ENCODE data around the gene SFPQ.
"Not testable (repeated sequence)": the region's sequence is repeated elsewhere in the genome, so short reads cannot be mapped to it uniquely, and the experiment has no call there.

The SFPQ gene, protein sequence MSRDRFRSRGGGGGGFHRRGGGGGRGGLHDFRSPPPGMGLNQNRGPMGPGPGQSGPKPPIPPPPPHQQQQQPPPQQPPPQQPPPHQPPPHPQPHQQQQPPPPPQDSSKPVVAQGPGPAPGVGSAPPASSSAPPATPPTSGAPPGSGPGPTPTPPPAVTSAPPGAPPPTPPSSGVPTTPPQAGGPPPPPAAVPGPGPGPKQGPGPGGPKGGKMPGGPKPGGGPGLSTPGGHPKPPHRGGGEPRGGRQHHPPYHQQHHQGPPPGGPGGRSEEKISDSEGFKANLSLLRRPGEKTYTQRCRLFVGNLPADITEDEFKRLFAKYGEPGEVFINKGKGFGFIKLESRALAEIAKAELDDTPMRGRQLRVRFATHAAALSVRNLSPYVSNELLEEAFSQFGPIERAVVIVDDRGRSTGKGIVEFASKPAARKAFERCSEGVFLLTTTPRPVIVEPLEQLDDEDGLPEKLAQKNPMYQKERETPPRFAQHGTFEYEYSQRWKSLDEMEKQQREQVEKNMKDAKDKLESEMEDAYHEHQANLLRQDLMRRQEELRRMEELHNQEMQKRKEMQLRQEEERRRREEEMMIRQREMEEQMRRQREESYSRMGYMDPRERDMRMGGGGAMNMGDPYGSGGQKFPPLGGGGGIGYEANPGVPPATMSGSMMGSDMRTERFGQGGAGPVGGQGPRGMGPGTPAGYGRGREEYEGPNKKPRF

DNA sequence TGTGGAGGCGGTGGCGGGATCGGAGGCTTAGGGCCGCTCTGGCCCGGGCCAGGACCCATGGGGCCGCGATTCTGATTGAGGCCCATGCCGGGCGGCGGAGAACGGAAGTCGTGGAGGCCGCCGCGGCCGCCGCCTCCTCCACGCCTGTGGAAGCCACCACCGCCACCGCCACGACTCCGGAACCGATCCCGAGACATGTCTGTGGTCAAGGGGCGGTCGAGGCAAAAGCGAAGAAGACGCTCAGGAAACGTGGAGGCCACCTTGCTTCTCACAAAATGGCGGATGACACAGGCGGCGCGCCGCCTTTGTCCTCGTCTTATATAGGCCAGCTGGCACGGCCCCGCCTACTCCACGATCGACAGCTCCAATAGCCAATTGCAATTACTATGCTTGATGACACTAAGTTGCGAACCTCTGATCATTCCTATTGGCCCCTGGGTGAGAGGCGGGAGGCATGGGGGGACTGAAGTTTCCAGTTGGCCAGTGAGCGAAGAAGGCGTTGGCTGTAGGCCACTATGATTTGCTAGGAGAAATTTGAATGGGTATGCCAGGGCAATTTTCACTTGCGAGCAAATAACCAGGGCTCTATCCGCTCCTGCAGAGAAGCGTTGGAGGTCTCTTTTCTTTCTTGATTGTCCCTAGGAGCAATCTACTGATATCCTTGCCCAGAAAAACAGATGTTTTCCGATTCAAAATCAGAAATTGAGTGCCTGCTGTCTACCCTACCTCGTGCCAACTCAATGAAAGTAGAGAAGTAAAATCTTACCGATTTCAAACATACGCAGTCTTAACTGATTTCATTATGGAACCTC is at the start of gene SFPQ:
SFPQ (minus strand) TSS at position 293 of the 812 bp plus-strand sequence; CDS start at position 197, 96 bp downstream.
- DNase-seq = peak; percentile 99

DNA sequence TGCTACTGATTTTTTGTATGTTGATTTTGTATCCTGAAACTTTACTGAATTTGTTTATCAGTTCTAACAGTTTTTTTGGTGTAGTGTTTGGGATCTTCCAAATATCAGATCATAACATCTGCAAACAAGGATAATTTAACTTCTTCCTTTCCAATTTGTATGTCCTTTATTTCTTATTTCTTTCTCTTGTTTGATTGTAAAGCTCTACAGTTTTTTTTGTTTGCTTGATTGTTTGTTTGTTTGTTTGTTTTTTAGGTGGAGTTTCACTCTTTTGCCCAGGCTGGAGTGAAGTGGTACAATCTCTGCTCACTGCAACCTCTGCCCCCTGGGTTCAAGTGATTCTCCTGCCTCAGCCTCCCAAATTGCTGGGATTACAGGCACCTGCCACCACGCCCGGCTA is 43.8 kb upstream of the SFPQ start:
- not testable (repeated sequence) for DNase-seq

DNA sequence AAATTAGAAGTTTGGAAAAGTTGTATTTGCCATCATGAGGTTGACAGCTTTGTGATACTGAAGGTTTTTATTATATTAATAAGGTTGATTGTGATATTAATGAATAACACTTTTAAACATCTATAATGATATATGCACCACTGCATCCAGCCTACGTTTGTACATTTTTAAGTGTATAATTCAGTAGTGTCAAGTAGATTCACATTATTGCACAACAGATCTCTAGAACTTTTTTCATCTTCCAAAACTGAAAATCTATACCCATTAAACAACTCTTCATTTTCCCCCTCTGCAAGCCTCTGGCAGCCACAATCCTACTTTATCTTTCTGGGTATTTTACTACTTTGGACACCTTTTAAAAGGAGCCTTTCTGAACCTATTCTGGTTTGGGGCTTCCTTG is 38.3 kb upstream of the SFPQ start:
- no peak for DNase-seq

DNA sequence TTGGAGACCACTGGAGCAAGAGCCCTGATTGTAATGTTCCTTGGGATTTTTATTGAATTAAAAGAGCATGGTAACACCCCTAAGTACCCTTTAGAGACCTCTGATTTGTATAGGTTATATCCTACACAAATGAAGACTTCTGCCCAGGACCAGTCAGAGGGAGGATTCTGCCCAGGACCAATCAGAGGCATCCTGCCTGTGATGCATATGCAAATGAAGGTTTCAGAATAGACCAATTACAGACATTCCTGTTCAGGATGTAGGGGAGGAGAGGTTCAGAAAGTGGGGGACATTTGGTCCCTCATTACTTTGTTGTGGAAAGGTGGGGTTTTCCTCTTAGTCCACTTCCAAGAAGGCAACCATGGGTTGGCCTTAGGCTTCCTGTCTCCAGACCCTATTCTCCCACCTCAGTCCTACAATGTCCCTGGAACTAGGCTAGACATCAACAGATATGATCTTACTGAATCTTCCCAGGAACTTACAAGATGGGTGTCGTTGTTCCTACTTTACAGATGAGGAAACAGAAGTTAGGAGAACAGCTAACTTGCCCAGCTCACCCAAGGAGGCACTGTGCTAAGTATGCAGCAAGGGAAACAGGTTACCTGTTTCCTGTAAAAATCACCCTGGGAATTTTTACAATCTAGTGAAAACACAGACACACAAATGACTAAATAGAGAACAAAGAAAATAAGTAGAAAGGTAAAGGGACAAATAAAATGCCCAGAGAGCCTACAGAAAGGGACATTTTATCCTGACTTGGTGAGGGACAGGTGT is 36.8 kb upstream of the SFPQ start:
- no peak for DNase-seq

DNA sequence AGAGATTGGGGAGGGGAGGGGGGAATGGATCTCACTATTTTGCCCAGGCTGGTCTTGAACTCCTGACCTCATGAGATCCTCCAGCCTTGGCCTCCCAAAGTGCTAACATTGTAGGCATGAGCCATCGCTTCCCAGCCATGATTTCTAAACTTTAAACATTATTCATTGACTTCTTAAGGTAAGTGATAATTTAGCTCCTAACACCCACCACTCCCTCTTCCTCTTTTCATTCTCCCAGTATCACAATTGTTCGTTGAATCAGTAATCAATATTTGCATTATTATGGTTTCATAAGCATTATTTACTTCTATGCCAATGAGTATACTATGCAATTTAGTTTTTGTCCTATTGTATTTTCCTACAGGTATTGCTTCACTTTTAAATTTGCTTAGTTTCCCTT is 33.6 kb upstream of the SFPQ start:
- no peak for DNase-seq

DNA sequence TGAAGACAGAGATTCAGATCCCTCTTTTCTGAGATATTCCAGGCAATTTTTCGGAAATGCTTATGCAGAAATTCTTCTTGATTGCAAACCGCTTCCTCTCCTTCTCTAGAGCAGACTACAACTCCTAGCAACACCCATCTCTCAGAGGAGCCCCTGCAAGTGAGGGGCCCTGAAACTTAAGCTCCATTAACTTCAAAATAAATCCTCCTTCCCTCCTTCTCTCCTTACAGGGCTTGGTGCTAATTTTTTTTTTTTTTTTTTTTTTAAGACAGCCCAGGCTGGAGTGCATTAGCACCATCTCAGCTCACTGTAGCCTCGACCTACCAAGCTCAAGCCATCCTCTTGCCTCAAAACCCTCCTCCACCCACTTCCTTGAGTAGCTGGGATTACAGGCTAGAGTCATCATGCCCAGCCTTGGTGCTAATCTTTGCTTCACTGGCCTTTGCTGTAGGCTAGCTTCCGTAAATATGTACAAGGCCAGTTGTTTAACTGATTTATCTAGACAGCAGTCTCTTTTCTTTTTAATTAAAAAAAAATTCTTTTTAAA is 30.2 kb upstream of the SFPQ start:
- no peak for DNase-seq

DNA sequence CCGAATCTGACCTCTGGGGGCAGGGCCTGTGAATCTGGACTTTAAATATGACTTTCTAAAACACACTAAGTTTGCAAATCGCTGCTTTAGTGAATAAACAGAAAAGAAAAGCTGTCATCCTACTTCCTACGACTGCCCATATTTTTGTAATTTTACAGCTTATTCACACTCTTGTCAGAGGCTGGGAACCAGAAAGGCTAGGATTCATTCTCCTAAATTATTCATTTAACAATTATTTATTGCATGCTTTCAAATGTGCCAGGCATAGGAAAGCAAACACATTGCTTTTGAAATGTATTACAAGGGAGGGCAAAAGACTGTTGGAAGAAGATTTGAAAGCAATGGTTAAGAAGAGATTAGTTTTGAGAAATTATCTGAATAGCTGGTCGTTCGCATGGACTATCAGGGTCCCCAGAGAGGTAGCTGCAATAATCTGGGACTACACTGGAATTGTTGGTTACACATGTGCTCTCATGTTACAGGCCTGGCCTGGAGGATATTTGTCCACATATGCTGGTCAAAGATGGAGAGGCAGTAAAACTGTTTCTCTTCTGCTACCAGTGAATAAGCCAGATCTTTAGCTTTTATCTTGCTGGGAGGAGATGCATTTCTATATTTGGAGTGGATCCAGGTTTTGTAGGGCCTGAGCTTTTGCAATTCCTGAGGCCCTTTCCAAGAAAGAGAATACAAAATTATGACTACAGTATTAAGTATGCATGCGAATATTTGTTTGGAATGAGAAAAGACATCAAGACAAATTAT is 29.6 kb upstream of the SFPQ start:
- no peak for DNase-seq

DNA sequence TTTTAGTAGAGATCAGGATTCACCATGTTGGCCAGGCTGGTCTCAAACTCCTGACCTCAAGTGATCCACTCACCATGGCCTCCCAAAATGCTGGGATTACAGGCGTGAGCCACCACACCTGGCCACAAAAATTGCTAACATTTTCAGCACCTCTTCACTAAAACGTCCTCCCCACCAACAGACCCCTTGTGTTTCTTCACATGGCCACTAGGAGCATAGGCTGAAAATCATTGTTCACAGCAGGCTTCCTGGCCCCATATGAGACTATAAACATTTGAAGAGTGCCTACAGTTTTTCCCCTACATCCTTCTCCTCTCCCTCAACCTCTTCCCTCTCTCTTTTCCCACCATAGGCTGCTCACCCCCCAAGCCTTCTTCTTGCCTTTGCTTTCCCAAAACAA is 28.0 kb upstream of the SFPQ start:
- DNase-seq = no peak

DNA sequence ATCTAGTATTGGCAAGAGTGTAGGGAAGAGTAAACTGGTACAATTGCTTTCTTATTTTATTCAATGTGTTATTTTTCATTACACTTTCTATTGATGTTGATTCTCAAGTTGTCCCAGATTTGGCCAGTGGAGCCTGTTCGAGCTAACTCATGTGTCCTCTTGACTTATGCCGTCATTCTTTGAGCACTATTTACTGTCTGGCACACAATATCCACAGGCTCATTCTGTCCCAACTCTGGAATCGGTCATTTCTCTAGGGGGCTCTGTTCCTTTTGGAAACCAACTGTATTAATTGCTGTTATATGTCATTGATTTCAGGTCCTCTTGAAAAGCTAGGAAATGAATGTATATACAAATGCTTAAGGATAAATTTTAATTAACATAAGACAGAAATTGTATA is 22.4 kb upstream of the SFPQ start:
- DNase-seq = no peak

DNA sequence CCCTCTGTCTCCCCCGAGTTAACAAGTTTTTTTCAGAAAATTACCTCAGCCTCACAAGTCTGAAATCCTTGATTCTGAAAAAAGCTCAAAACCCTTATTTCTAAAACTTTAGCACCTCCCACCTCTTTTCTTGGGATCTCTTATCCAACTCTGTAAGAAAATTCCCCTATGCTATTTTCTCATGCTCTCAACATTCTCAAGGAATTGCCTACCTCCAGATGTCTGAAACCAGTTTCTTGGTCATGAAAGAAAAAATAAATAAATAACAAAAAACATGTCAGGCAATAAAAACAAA is 18.1 kb upstream of the SFPQ start:
- no peak for DNase-seq

DNA sequence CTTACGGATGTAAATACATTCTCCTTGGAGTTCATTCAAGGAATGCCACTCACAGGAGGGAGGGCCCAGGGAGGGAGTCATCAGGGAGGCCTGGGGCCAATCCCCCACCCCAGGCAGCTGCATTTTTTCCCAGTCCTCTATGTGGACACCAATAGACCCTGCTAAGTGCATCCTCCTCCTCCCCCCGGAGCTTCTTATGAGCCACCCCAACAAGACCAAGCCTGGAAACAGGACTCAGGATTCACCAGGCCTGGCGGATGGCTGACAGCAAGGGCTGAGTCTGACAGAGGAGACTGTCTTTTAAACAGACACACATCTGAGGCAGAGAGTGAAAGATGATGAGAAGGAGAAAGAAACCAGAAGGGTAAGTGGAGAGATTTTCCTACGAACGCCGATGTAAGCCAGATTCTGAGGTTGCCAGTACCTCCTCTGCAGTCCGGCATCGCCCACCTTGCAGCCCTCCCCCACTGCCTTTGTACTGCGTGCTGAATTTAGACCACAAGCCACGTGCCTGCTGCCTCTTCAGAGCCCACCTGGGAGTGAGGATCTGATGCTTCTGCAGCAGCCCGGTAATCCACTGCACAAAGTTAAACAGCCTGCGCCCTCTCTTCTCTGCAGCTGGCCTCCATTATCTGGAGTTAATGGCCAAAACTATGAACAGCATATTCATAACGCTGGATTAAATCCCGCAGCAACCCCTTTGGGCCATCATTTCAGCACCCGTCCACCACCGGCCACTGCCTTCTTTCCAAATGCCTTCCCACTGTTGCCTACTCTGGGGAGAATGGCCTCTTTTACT is 17.6 kb upstream of the SFPQ start:
- peak; percentile 44 for DNase-seq

DNA sequence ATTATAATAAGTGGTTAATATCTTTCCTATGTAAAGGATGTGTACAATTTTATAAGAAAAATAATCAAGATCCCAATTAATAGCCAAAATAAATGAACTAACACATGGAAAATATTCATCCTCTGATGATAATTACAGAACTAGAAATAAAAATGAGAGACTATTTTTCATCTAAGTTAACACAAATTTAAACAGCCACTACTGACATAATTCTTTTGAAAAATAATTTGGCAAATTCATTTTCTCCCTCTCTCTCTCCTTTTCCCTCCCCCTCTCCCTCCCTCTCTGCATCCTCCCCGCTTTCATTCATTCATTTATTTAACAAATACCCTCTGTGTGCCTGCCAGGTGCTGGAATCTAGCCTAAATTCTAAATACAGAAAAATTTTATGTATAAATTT is 10.3 kb upstream of the SFPQ start:
- DNase-seq = no peak

DNA sequence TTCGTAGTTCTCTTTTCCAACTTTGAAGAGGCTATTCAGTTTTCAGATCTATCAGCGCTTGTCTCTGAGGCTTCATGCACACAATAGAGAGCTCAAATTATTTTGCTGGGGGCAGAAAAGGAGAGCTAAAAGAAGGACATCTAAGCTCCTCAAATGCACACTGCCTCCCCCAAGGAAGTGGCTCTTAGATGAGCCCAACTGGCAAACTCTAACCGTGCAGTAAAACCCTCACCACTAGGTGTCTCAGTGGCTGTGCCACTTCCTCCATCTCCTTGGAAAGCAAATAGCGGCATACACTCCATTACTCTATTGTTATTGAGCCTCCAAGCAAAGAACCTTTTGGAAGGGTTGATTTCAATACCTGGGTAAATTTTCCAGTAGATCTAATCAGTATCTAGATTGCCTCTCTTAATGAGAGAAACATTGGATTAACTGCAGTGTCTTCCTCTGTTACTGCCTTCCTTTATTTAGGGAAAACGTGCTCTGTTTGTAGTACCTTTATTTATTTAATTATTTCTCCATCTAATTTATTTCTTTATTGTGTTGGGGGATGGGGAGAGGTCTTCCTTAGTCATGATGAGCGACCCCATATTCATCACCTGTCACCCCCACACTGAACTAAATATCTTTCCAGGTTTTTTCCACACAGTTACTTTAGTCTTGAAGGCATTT is 9.2 kb upstream of the SFPQ start:
- peak; percentile 61 for DNase-seq

DNA sequence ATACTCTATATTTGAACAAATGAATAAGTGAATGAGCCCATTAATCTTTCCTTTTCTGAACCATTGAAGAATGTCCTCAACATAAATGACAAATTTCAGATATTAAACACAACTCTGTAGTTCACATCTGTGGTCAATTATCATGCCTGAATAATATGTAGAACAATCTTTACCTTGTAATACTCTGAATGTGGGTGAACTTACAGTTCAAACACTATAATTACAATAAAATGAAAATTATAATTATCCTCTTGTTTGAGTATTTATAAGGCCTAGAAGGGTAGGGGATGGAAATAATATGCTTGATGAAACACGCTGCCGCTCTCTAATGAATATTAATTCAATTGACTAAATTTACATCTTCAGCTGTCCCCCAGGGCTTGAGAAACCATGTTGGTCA is 8.7 kb upstream of the SFPQ start:
- no peak for DNase-seq

DNA sequence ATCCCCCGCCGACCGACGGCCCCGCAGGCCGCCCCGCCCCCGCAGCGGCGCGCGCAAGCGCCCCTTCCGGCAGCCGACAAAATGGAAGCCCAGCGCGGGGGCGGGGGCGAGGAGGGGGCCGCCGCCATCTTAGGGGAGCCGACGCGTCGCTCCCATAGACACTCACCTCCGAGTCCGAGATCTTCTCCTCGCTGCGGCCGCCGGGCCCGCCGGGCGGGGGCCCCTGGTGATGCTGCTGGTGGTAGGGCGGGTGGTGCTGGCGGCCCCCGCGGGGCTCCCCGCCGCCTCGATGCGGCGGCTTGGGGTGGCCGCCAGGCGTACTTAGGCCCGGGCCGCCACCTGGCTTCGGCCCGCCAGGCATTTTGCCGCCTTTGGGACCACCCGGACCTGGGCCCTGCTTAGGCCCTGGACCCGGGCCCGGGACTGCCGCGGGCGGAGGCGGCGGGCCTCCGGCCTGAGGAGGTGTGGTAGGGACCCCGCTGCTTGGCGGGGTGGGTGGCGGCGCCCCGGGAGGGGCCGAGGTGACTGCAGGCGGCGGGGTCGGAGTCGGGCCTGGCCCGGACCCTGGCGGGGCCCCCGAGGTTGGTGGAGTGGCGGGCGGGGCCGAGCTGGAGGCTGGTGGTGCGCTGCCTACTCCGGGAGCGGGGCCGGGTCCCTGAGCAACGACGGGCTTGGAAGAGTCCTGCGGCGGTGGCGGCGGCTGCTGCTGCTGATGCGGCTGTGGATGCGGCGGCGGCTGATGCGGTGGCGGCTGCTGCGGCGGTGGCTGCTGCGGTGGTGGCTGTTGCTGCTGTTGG is 691 bp downstream of the SFPQ start:
- DNase-seq = peak; percentile 92

DNA sequence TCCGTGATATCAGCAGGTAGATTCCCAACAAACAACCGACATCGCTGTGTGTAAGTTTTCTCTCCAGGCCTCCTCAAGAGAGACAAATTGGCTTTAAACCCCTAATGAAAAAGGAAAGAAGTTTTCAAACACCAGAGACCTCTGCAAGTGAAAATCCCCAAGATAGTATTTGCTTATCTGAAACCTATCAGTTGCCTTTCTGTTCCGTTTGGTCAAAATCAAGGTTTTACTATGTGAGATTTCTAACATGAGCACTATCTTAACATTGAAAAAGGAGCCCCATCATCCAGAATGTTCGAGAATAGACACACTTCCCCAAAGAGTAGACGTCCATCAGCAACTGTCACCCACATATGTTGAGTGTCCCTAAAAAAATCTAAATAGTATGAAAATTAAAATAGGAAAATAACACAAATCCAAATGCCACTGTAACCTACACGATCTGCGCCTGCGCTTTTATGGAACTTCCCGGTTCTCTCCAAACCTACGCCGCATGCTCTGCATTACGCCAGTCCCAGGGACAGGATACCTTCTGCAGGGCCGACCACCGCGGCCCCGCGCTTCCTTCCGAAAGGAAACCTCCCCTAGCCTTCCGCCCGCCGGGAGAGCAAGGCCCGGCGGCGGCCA is 1.4 kb downstream of the SFPQ start:
- no peak for DNase-seq

DNA sequence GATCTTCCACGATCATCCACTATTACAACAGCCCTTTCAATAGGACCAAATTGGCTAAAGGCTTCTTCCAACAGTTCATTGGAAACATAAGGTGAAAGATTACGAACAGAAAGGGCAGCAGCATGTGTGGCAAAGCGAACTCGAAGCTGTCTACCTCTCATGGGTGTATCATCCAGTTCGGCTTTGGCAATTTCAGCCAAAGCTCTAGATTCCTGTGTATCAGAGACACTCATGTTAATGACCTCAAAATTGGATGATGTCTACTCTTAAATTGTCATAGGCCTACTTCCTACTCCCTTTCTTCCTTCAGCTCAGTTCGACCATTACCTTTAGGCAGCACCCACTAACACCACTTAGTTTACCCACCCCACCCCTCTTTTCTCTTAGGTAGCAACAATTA is 2.2 kb downstream of the SFPQ start:
- DNase-seq = no peak

DNA sequence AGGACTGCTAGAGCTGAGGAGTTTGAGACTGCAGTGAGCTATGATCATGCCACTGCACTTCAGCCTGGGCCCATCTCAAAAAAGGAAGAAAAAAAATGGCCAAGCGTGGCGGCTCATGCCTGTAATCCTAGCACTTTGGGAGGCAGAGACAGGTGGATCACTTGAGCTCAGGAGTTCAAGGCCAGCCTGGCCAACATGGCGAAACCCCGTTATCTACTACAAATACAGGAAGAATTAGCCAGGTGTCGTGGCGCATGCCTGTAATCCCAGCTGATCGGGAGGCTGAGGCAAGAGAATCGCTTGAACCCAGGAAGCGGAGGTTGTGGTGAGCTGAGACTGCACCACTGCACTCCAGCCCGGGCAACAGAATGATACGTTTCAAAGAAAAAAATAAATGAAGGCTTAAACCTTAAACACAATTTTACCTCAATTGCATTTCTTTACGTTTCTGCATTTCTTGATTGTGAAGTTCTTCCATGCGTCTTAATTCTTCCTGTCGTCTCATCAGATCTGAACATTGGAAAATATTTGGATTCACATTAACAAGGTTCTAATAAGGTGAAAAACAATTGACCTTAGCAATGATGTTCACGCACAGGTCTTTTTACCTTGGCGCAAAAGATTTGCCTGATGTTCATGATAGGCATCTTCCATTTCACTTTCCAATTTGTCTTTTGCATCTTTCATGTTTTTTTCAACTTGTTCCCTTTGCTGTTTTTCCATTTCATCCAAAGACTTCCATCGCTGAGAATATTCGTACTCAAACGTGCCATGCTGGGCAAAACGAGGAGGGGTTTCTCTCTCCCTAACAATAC is 4.2 kb downstream of the SFPQ start:
- DNase-seq = no peak

All from right forelimb (tissue), 1 donor.